ENCODE measurements around the gene LASP1NB.
A peak's percentile ranks its signal among the peaks of the same experiment; 100 is the strongest.

The LASP1NB gene

DNA sequence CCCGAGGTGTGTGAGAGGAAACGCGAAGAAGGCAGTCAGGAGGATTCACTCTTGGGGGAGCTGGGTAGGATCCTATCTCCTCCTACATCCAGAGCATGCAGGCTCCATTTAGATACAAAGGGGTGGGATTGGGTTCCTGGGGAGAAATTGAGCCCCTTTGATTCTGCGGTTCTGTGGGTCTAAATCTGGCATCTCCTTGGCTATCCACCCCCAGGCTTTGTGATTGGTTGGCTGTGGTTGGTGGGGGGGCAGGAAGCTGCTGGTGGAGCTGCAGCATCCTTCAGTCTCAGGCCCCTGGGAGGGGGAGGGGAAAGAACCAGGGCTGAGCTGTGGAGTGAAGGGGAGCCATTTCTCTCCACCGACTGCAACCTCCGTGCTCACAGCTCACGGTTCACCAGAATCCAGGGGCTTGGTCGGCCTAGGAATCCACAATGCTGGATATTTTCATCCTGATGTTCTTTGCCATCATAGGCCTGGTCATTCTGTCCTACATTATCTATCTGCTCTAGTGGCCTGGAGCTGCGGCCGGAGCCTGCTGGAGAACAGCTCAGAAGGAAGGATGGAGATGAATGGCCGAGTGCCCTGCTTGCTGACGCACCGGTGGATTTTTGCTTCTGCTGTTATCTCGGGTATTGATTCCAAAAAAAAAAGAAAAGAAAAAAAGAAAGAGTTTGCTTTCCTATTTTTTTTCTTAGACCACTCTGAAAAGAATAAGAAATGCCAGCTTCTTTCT, at the start of gene LASP1NB:
LASP1NB (plus strand) TSS at position 352 of the 733 bp plus-strand sequence.
- H3K4me1 Mint-ChIP-seq, result peaks cover 22 to 32% (median 28%) of the 10 kb centered on the region in 4 donors
- intact Hi-C loops (cut with micrococcal nuclease), result loop anchor here (2.0 kb wide), 2 partner anchors 55 to 227 kb away; partner anchors contain the start of gene LASP1
- H3K9me3 Mint-ChIP-seq, result peaks cover 0 to 2% (median 0%) of the 10 kb centered on the region in 8 donors
- DNase-seq, result peak in 4 of 5 donors; percentile 17 to 30 (median 26)
- Histone ChIP-seq H3K36me3 (ENCODE audit: insufficient read depth, low read length) (no peaks in the 10 kb centered on the region), H3K4me3 (ENCODE audit: low read length in 2 of 2) (no peak within 1 kb of the TSS), H3K27ac (ENCODE audit: low read depth, low read length) (no peak within 1 kb of the TSS), H3K27me3 (ENCODE audit: insufficient read depth, low read length) (no peaks in the 10 kb centered on the region), H3K9me3 (ENCODE audit: control insufficient read depth in 1 of 2, low read length in 2 of 2) (no peaks in the 10 kb centered on the region), H3K4me1 (ENCODE audit: insufficient read depth, low read length) (peaks cover 19% of the 10 kb centered on the region)
- peak within 1 kb of the TSS in 6 of 7 donors; percentile 8 to 80 (median 52) for H3K27ac Mint-ChIP-seq
- ChIA-PET POLR2A (ENCODE audit: partially characterized antibody) (interaction anchor here (1.0 to 5.7 kb wide), 7 partner anchors 24 to 239 kb away, joined by 3 to 44 read pairs (median 5); partner anchors contain the start of genes LASP1 and RPL23), CTCF (ENCODE audit: partially characterized antibody) (interaction anchor here (0.8 to 4.0 kb wide), 19 partner anchors 8 to 249 kb away, joined by 3 to 19 read pairs (median 8); partner anchors contain the start of genes LASP1, PLXDC1 and RPL23)
- no peaks in the 10 kb centered on the region for H3K27me3 Mint-ChIP-seq
- peaks cover under 1 to 10% of the 10 kb centered on the region in 2 donors for H3K36me3 Mint-ChIP-seq
- H3K4me3 Mint-ChIP-seq, result peak within 1 kb of the TSS in 4 of 8 donors; percentile 6 to 41 (median 21)

DNA sequence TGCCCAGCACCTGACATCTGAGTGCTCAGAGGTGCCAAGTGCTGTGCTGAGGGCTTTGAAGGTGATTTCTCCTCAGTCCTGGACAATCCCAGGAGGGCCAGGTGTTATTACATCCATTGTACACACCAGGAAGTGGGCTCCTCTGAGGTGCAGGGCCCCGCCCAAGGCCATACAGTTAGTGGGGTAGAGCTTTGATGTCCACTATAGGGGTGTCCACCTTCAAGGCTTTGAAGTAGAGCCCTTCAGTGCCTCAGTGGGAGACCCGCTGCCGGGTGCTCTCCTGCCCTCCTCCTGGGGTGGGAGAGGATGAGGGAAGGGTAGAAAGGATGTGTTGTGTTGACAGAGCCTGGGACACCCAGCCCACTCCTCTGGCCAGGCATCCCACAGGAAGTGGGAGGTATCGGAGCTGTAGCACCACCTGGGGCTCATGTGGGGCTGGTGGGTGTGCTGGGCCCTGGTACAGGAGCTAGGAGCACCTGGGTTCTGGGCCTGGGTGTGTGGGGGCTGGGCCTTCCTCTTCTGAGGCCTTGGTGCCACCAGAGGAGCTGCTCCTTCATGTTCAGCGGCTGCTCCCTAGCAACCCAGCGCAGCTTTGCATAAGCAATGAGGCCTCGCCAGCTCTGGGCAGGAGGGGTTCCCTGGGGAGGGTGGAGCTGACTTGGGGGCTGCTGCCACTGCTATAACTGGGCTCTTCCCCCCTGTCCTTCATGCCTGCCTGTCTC, 48.1 kb upstream of the LASP1NB start:
- CTCF ChIA-PET (ENCODE audit: partially characterized antibody), result interaction anchor here (1.4 kb wide), 1 partner anchor 276 kb away, joined by 6 read pairs; no protein-coding TSS in a partner anchor
- H3K27ac Mint-ChIP-seq, result peak overlapping the region; percentile 81 to 100 (median 87)

GRCh38 chr17:38879878-38880665, 45.3 kb upstream of the LASP1NB start:
- intact Hi-C loops (cut with micrococcal nuclease), result no loop called here
- POLR2A ChIA-PET (ENCODE audit: partially characterized antibody), result interaction anchor here (0.7 to 10.4 kb wide), 6 partner anchors 10 to 26 kb away, joined by 4 to 138 read pairs (median 6); partner anchors contain the start of genes LASP1 and RPL23
- Histone ChIP-seq H3K27me3 (ENCODE audit: insufficient read depth, low read length) (no peaks in the 10 kb centered on the region), H3K36me3 (ENCODE audit: insufficient read depth, low read length) (peaks cover 25% of the 10 kb centered on the region), H3K27ac (ENCODE audit: low read depth, low read length) (peak overlapping the region; percentile 31), H3K4me3 (ENCODE audit: low read length in 2 of 2) (no peak overlapping the region), H3K9me3 (ENCODE audit: control insufficient read depth in 1 of 2, low read length in 2 of 2) (no peaks in the 10 kb centered on the region), H3K4me1 (ENCODE audit: insufficient read depth, low read length) (peaks cover 92% of the 10 kb centered on the region)
- Mint-ChIP-seq H3K9me3 (no peaks in the 10 kb centered on the region), H3K27ac (peak overlapping the region; percentile 33 to 90 (median 83)), H3K4me3 (peak overlapping the region in 7 of 8 donors; percentile 59 to 77 (median 69)), H3K36me3 (peaks cover 34 to 59% of the 10 kb centered on the region in 2 donors), H3K4me1 (peaks cover 59 to 95% (median 75%) of the 10 kb centered on the region in 4 donors), H3K27me3 (no peaks in the 10 kb centered on the region)
- CTCF ChIA-PET (ENCODE audit: partially characterized antibody), result interaction anchor here (1.3 to 2.0 kb wide), 2 partner anchors 11 kb away, joined by 3 to 7 read pairs; partner anchors contain the start of gene LASP1
- DNase-seq, result no peak

More for the DNA sequence above, 48.1 kb upstream of the LASP1NB start:
- peak in 3 of 5 donors; percentile 37 to 71 (median 57) for DNase-seq
- H3K36me3 Mint-ChIP-seq, result peaks cover 26 to 51% of the 10 kb centered on the region in 2 donors
- peak overlapping the region in 7 of 8 donors; percentile 29 to 70 (median 66) for H3K4me3 Mint-ChIP-seq
- H3K4me1 Mint-ChIP-seq, result peaks cover 58 to 98% (median 78%) of the 10 kb centered on the region in 4 donors
- POLR2A ChIA-PET (ENCODE audit: partially characterized antibody), result interaction anchor here (1.0 to 3.0 kb wide), 5 partner anchors 9 to 52 kb away, joined by 3 to 12 read pairs (median 7); partner anchors contain the start of genes CWC25 and RPL23
- Histone ChIP-seq H3K27me3 (ENCODE audit: insufficient read depth, low read length) (no peaks in the 10 kb centered on the region), H3K4me3 (ENCODE audit: low read length in 2 of 2) (no peak overlapping the region), H3K36me3 (ENCODE audit: insufficient read depth, low read length) (peaks cover 25% of the 10 kb centered on the region), H3K27ac (ENCODE audit: low read depth, low read length) (peak overlapping the region; percentile 44), H3K9me3 (ENCODE audit: control insufficient read depth in 1 of 2, low read length in 2 of 2) (no peaks in the 10 kb centered on the region), H3K4me1 (ENCODE audit: insufficient read depth, low read length) (peaks cover 92% of the 10 kb centered on the region)
- H3K27me3 Mint-ChIP-seq, result no peaks in the 10 kb centered on the region
- intact Hi-C loops (cut with micrococcal nuclease), result no loop called here
- H3K9me3 Mint-ChIP-seq, result no peaks in the 10 kb centered on the region

DNA sequence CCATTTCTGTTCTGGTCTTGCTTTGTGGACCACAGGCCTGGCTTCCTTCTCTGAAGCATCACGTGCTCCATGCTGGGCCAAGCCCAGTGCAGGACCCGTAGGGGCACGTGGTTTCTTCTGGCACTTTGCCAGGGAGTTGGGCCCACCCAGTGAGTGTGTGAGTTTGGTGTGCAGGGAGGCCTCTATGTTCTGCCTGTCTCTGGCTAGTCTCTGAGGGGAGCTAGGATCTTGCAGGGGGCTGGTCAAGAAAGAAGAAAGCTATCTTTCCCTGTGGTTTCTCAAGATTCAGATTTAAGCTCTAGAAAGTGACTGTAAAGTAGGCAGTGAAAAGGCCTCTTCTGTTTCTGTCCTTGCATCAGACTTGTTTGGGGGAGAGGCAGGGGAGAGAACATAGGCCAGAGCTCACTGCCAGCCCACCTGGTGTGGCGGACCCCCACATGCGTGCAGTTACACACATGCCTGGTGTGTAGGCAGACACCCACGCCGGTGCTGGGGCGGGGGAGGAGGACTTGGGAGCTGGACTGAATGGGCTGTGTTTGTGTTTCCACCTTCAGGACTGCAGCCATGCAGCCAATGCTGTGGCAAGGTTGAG, 43.7 kb upstream of the LASP1NB start:
- POLR2A ChIA-PET (ENCODE audit: partially characterized antibody), result interaction anchor here (0.8 to 10.4 kb wide), 8 partner anchors 9 to 43 kb away, joined by 3 to 138 read pairs (median 4); partner anchors contain the start of genes LASP1 and RPL23
- Histone ChIP-seq H3K4me3 (ENCODE audit: low read length in 2 of 2) (no peak overlapping the region), H3K36me3 (ENCODE audit: insufficient read depth, low read length) (peaks cover 25% of the 10 kb centered on the region), H3K9me3 (ENCODE audit: control insufficient read depth in 1 of 2, low read length in 2 of 2) (no peaks in the 10 kb centered on the region), H3K27ac (ENCODE audit: low read depth, low read length) (peak overlapping the region; percentile 12), H3K27me3 (ENCODE audit: insufficient read depth, low read length) (no peaks in the 10 kb centered on the region), H3K4me1 (ENCODE audit: insufficient read depth, low read length) (peaks cover 100% of the 10 kb centered on the region)
- CTCF ChIA-PET (ENCODE audit: partially characterized antibody), result interaction anchor here (1.1 to 2.0 kb wide), 4 partner anchors 12 to 43 kb away, joined by 3 to 7 read pairs (median 4); partner anchors contain the start of genes LASP1 and LASP1NB
- intact Hi-C loops (cut with micrococcal nuclease), result loop anchor here (2.0 kb wide), 1 partner anchor 17 kb away; no protein-coding TSS in a partner anchor
- Mint-ChIP-seq H3K27ac (peak overlapping the region; percentile 82 to 94 (median 87)), H3K4me1 (peaks cover 64 to 95% (median 80%) of the 10 kb centered on the region in 4 donors), H3K36me3 (peaks cover 40 to 68% of the 10 kb centered on the region in 2 donors), H3K27me3 (no peaks in the 10 kb centered on the region), H3K4me3 (peak overlapping the region in 7 of 8 donors; percentile 47 to 90 (median 68)), H3K9me3 (no peaks in the 10 kb centered on the region)
- no peak for DNase-seq

- Histone ChIP-seq H3K4me3 (ENCODE audit: low read length in 2 of 2) (no peak overlapping the region), H3K27ac (ENCODE audit: low read depth, low read length) (peak overlapping the region; percentile 37), H3K27me3 (ENCODE audit: insufficient read depth, low read length) (no peaks in the 10 kb centered on the region), H3K36me3 (ENCODE audit: insufficient read depth, low read length) (peaks cover 33% of the 10 kb centered on the region), H3K9me3 (ENCODE audit: control insufficient read depth in 1 of 2, low read length in 2 of 2) (no peaks in the 10 kb centered on the region), H3K4me1 (ENCODE audit: insufficient read depth, low read length) (peaks cover 100% of the 10 kb centered on the region)
- Mint-ChIP-seq H3K36me3 (peaks cover 40 to 69% of the 10 kb centered on the region in 2 donors), H3K27me3 (no peaks in the 10 kb centered on the region), H3K27ac (peak overlapping the region; percentile 48 to 93 (median 91)), H3K4me1 (peaks cover 63 to 91% (median 76%) of the 10 kb centered on the region in 4 donors), H3K9me3 (no peaks in the 10 kb centered on the region), H3K4me3 (peak overlapping the region in 7 of 8 donors; percentile 17 to 90 (median 60))
- POLR2A ChIA-PET (ENCODE audit: partially characterized antibody), result interaction anchor here (1.0 to 10.4 kb wide), 6 partner anchors 8 to 41 kb away, joined by 3 to 138 read pairs (median 12); partner anchors contain the start of genes LASP1 and RPL23
- CTCF ChIA-PET (ENCODE audit: partially characterized antibody), result no interaction called here
- no peak for DNase-seq
- intact Hi-C loops (cut with micrococcal nuclease), result loop anchor here (2.0 kb wide), 1 partner anchor 16 kb away; no protein-coding TSS in a partner anchor
Measured at GRCh38 chr17:38882870-38883269, 42.5 kb upstream of the LASP1NB start.

All from CD4-positive, alpha-beta memory T cell (primary cell).